ENCODE results near the gene VAMP7. TPM values are rescaled to one million over a fixed set of nuclear protein-coding genes. Genes with fewer than 3 reads are reported as not detected.

VAMP7 gene
- total RNA-seq, 1 experiment from 2014 or later = 19.6 TPM

Small RNAs within 50 kb of the gene (small RNA-seq; reads per million reads assigned to genes)
- gene DPH3P2 = not detected

Other genes starting within 250 kb of the VAMP7 start
- 1.0 and 2.7 TPM in 2 replicates for gene IL9R, start 116.4 kb downstream of the VAMP7 start, total RNA-seq (2014; rRNA removed; shearing (Covaris generic))